C4-2B (cell line): ENCODE results near the gene MS4A6A.
"Not testable (repeated sequence)": the region's sequence is repeated elsewhere in the genome, so short reads cannot be mapped to it uniquely, and the experiment has no call there.

Experiments used
- H3K27ac ChIP-seq: fragments of 450-650 bp; 2 replicates; pipeline ENCODE4 v1.5.1; 2017
- CTCF ChIP-seq: fragments of 450-650 bp; conservative IDR thresholded peaks from 2 replicates; pipeline ENCODE4 v1.5.1; 2017; ENCODE audit warnings: mild to moderate bottlenecking
- ZFX ChIP-seq: fragments of 450-650 bp; IDR thresholded peaks from 2 replicates; pipeline ENCODE4 v1.6.1; 2017

Gene MS4A6A

GRCh38 chr11:60193687-60194433, 11.0 kb upstream of the MS4A6A start:
- no peak overlapping the region for H3K27ac ChIP-seq
- no peak for TF ChIP-seq ZFX
- peak; percentile 90 for TF ChIP-seq CTCF

GRCh38 chr11:60192564-60192963, 9.7 kb upstream of the MS4A6A start:
- not testable (repeated sequence) for H3K27ac ChIP-seq

- not testable (repeated sequence) for H3K27ac ChIP-seq
Observed at GRCh38 chr11:60188481-60188880, 5.6 kb upstream of the MS4A6A start.

GRCh38 chr11:60186128-60186527, 3.2 kb upstream of the MS4A6A start:
- not testable (repeated sequence) for H3K27ac ChIP-seq

GRCh38 chr11:60185512-60185827, 2.6 kb upstream of the MS4A6A start:
- not testable (repeated sequence) for H3K27ac ChIP-seq

- no peak overlapping the region for H3K27ac ChIP-seq
- TF ChIP-seq CTCF, result no peak
- TF ChIP-seq ZFX, result no peak
Observed at GRCh38 chr11:60184824-60185511, 2.1 kb upstream of the MS4A6A start.

GRCh38 chr11:60183591-60184205, 815 bp upstream of the MS4A6A start:
- TF ChIP-seq CTCF (no peak), ZFX (no peak)
- H3K27ac ChIP-seq, result no peak overlapping the region

- no peak overlapping the region for H3K27ac ChIP-seq
- TF ChIP-seq ZFX (no peak), CTCF (no peak)
Observed at GRCh38 chr11:60175860-60176275, 7.0 kb downstream of the MS4A6A start.

GRCh38 chr11:60172011-60172410, 10.9 kb downstream of the MS4A6A start:
- H3K27ac ChIP-seq, result no peak overlapping the region
- no peak for TF ChIP-seq CTCF
- TF ChIP-seq ZFX, result no peak
